GM18519 (cell line): ENCODE results near the gene RAB40B.
"Not testable (repeated sequence)": the region's sequence is repeated elsewhere in the genome, so short reads cannot be mapped to it uniquely, and the experiment has no call there.

ENCODE experiments used
- ATAC-seq: cut with Tn5 transposase; IDR thresholded peaks from one replicate; pipeline ENCODE4 v1.9.1; 2021; ENCODE audit warnings: mild to moderate bottlenecking, moderate library complexity; ENCODE audit not compliant: unreplicated experiment, low FRiP score

Gene RAB40B

GRCh38 chr17:82698065-82698973 is at the start of gene RAB40B:
TSS of gene RAB40B (minus strand) at chr17:82698698. CDS start at chr17:82698596, 102 bp downstream.
- ATAC-seq = peak; percentile 93

- ATAC-seq = no peak
Observed at GRCh38 chr17:82745524-82745923, 47.0 kb upstream of the RAB40B start.

GRCh38 chr17:82744736-82745135 is 46.2 kb upstream of the RAB40B start:
- ATAC-seq = not testable (repeated sequence)

- ATAC-seq = no peak
Observed at GRCh38 chr17:82743344-82744219, 45.1 kb upstream of the RAB40B start.

GRCh38 chr17:82740906-82741759 is 42.6 kb upstream of the RAB40B start:
- no peak for ATAC-seq

GRCh38 chr17:82737967-82738877 is 39.7 kb upstream of the RAB40B start:
- no peak for ATAC-seq

GRCh38 chr17:82736511-82737185 is 38.1 kb upstream of the RAB40B start:
- no peak for ATAC-seq

- no peak for ATAC-seq
Observed at GRCh38 chr17:82734987-82735866, 36.7 kb upstream of the RAB40B start, which contains the start of gene FN3K. TSS of gene FN3K (plus strand) at chr17:82735615. CDS start at chr17:82735637, 22 bp downstream.

GRCh38 chr17:82732118-82732743 is 33.7 kb upstream of the RAB40B start:
- no peak for ATAC-seq

GRCh38 chr17:82729479-82730260 is 31.2 kb upstream of the RAB40B start:
- no peak for ATAC-seq

GRCh38 chr17:82726427-82726826 is 27.9 kb upstream of the RAB40B start:
- ATAC-seq = no peak

- no peak for ATAC-seq
Observed at GRCh38 chr17:82723169-82723807, 24.8 kb upstream of the RAB40B start.

- no peak for ATAC-seq
Observed at GRCh38 chr17:82722341-82723013, 24.0 kb upstream of the RAB40B start.

GRCh38 chr17:82720204-82720603 is 21.7 kb upstream of the RAB40B start:
- no peak for ATAC-seq

- no peak for ATAC-seq
Observed at GRCh38 chr17:82718986-82719685, 20.6 kb upstream of the RAB40B start.
